CD4-positive, alpha-beta T cell treated with Interferon gamma for 1 hour (primary cell): ENCODE measurements around the gene BTBD1.

Experiments
- DNase-seq: peaks from one replicate; pipeline ENCODE4 v3.0.0-alpha.2; 2020

The BTBD1 gene

GRCh38 chr15:82985688-82986441, 81.2 kb downstream of the BTBD1 start, which contains the start of gene RAMAC:
Gene RAMAC (plus strand): TSS chr15:82986210. CDS start chr15:82989019, 2,809 bp downstream.
- peak; percentile 95 for DNase-seq

- no peak for DNase-seq
These were observed 86.1 kb downstream of the BTBD1 start for GRCh38 chr15:82980981-82981380.

DNA sequence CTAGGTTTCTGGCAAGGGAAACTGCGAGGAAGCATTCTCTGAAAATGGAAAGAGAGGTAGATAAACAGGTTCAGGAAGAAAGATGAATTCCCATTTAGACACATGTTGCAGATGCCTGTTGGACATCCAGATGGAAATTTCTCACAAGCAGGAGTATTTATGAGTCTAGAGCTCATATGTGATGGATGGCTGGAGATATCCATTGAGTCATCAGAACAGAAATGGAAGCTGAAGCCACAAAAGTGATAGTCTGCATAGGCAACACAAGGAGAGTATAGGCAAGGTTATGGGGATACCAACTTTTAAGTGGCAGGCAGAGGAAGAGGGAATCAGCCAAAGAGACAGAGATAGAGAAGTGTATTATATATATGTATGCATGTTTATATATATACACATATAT, 87.3 kb downstream of the BTBD1 start:
- DNase-seq = no peak

GRCh38 chr15:82978438-82978837, 88.6 kb downstream of the BTBD1 start:
- DNase-seq = no peak

DNA sequence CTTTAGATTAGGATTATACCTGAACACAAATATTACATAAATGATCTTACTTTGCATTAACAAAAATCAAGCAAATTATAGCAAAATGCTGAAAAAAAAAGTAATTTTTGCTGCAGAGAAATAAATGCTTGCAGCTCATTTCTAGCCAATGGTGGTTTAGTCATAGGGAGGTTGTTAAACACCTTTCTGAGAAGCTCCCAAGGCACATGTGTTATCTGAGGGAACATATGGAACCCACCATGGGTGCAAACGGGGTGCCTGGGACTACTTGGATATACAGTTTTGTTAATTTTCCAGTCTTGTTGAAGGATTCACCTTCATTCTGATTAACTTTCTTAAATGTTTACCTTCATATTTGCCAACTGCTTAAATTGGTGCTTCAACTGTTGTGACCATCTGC, 90.0 kb downstream of the BTBD1 start:
- no peak for DNase-seq

DNA sequence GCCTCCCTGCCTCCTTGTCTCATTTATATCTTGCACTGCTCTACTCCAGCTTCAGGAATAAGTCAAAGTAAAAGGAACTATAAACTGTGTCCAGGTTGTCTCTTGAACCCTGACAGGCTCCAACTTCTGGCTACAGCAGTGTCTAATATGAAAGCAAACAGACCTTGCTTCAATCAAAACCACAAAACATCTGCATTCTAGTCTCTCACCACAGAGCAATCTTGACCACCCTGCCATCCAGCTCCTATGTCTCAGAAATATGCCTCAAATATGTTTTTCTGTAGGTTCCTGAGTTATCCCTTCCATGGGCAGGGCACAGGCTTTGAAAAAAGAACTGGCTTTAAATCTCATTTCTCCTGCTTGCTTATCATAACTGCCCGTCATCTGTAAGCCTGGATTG, 94.1 kb downstream of the BTBD1 start:
- DNase-seq = no peak

GRCh38 chr15:82971218-82971984, 95.7 kb downstream of the BTBD1 start:
- no peak for DNase-seq

DNA sequence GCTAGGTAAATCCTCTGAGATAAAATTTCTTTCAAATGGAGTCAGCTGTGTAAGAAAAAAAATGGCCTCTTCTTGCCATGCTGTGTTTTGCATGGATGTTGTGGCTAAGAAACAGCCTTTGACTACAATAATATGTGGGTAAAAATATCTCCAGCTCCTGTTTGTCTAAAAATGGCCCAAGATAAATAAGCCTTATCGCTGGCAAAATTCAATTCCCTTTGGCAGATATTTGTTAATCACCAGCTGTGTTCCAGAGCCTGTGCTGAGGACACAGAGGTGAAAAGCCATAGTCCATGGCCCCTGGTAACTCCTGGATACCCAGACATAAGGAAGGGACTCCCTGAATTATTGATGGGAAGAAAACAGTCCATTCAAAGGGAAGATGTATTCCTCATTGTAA, 96.4 kb downstream of the BTBD1 start:
- DNase-seq = no peak

DNA sequence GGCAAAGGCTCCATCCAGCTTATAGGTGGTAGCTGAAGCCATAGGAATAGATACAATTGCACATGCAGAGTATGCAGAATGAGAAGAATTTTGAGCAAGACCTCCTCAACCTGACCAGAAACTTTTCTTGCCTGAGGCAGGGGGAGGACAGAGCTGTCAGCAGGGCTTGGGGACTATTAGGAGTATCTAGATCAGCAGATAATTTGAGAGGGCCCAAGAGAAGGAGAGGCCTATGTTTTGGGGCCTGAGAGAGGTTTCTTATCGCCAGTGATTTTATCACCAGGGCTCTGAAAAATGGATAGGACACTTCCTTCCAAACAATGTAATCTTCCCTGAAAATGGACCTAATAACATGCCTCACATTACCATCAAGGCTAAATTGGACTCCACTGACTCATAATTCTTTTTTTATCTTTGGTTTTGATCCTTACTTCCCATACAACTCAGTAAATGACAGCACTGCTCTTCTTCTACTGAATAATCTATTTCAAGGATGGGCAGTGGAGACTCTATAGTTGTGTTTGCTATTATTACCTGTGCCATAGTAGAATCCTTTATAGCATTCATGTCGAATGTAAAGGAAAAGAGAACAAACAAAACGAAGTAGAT, 96.9 kb downstream of the BTBD1 start:
- DNase-seq = no peak

DNA sequence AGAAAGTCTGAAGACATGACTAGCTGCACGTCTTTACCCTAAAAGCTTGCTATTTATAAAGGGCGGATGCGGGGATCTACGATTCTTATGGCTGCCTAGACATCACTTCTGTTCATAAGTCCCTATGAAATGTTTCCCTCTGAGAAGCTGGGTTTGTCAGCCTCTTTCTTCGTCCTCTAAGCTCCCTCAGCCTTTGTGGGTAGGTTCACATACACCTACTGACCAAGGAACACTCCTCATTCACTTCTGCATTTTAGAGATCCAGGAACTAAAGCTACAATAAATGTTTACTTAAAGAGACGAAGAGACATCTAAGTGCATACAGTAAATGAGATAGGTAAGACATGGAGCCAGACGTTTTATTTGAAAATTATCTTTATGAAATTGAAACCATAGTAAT, 97.7 kb downstream of the BTBD1 start:
- no peak for DNase-seq

- DNase-seq = no peak
These were observed 99.0 kb downstream of the BTBD1 start for GRCh38 chr15:82968066-82968465.

GRCh38 chr15:82966671-82967071, 100.4 kb downstream of the BTBD1 start:
- DNase-seq = no peak
